SK-N-SH (cell line): ENCODE measurements around the gene ENDOD1.

Experiments used
- FOXJ3 ChIP-seq: sonication (generic); formaldehyde crosslinking; IDR thresholded peaks from 2 replicates; pipeline ENCODE4 v1.5.1; 2020; ENCODE audit warnings: mild to moderate bottlenecking, missing genetic modification reagents
- JUND ChIP-seq: IDR thresholded peaks from 2 replicates; pipeline ENCODE4 v1.4.0; 2012
- RFX5 ChIP-seq: IDR thresholded peaks from 2 replicates; pipeline ENCODE4 v1.6.1; 2012; ENCODE audit warnings: mild to moderate bottlenecking, improper control_type of control experiment, low read length
- RXRA ChIP-seq: IDR thresholded peaks from 2 replicates; pipeline ENCODE4 v1.4.0; 2012; ENCODE audit warnings: low read depth, mild to moderate bottlenecking, borderline replicate concordance
- SIN3A ChIP-seq: IDR thresholded peaks from 2 replicates; pipeline ENCODE4 v1.6.1; 2012; ENCODE audit warnings: low read depth, mild to moderate bottlenecking, low read length, moderate library complexity, borderline replicate concordance
- TAF1 ChIP-seq: IDR thresholded peaks from 2 replicates; pipeline ENCODE4 v1.6.1; 2012; ENCODE audit warnings: low read depth, mild to moderate bottlenecking, low read length, moderate library complexity, borderline replicate concordance
- TF ChIP-seq, protein P1 (sequence below): fragments of 200-600 bp; sonication (generic); IDR thresholded peaks from 2 replicates; pipeline ENCODE4 v1.6.1; 2017; ENCODE audit warnings: antibody characterized with exemption, mild to moderate bottlenecking, moderate library complexity
- TF ChIP-seq, protein P2 (sequence below): IDR thresholded peaks from 2 replicates; pipeline ENCODE4 v1.4.0; 2012; ENCODE audit warnings: low read depth, borderline replicate concordance
- TF ChIP-seq, protein P3 (sequence below): fragments of 150-350 bp; IDR thresholded peaks from 2 replicates; pipeline ENCODE4 v1.6.1; 2016; ENCODE audit warnings: mild to moderate bottlenecking, low read depth, low read length

DNA sequence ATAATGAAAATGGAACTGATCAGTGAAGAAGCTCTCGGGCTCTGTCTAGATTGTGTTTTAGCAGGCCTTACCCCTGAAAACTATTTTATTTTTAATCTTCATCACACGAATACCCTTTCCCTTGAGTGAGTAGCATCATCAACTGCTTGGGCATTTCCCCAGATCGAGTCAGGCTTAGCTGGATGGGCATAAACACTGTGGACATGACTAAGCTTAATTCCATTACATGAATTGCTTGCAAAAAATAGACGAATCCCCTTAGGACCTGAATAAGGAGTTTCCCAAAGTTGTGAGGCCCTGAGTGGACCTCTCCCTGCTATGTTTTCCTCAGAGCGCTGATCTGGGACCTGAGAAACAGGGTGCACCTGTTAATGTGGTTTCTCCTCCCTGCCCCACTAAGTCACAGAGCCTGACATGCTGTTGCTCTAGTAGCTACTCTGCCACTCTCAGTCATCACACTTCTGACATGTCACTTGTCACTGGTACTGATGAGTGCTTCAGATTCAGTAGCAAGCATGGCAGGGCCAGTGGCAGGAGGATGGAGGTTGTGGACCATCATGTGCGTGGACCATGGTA is 53.5 kb downstream of the ENDOD1 start:
- TF ChIP-seq, protein P1, sequence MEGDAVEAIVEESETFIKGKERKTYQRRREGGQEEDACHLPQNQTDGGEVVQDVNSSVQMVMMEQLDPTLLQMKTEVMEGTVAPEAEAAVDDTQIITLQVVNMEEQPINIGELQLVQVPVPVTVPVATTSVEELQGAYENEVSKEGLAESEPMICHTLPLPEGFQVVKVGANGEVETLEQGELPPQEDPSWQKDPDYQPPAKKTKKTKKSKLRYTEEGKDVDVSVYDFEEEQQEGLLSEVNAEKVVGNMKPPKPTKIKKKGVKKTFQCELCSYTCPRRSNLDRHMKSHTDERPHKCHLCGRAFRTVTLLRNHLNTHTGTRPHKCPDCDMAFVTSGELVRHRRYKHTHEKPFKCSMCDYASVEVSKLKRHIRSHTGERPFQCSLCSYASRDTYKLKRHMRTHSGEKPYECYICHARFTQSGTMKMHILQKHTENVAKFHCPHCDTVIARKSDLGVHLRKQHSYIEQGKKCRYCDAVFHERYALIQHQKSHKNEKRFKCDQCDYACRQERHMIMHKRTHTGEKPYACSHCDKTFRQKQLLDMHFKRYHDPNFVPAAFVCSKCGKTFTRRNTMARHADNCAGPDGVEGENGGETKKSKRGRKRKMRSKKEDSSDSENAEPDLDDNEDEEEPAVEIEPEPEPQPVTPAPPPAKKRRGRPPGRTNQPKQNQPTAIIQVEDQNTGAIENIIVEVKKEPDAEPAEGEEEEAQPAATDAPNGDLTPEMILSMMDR: no peak
- TF ChIP-seq RXRA (no peak), TAF1 (no peak), FOXJ3 (no peak), RFX5 (no peak), JUND (no peak), SIN3A (no peak)
- TF ChIP-seq, protein P2, sequence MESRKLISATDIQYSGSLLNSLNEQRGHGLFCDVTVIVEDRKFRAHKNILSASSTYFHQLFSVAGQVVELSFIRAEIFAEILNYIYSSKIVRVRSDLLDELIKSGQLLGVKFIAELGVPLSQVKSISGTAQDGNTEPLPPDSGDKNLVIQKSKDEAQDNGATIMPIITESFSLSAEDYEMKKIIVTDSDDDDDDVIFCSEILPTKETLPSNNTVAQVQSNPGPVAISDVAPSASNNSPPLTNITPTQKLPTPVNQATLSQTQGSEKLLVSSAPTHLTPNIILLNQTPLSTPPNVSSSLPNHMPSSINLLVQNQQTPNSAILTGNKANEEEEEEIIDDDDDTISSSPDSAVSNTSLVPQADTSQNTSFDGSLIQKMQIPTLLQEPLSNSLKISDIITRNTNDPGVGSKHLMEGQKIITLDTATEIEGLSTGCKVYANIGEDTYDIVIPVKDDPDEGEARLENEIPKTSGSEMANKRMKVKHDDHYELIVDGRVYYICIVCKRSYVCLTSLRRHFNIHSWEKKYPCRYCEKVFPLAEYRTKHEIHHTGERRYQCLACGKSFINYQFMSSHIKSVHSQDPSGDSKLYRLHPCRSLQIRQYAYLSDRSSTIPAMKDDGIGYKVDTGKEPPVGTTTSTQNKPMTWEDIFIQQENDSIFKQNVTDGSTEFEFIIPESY: no peak
- TF ChIP-seq, protein P3, sequence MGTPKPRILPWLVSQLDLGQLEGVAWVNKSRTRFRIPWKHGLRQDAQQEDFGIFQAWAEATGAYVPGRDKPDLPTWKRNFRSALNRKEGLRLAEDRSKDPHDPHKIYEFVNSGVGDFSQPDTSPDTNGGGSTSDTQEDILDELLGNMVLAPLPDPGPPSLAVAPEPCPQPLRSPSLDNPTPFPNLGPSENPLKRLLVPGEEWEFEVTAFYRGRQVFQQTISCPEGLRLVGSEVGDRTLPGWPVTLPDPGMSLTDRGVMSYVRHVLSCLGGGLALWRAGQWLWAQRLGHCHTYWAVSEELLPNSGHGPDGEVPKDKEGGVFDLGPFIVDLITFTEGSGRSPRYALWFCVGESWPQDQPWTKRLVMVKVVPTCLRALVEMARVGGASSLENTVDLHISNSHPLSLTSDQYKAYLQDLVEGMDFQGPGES: no peak
